GM12864 (cell line): ENCODE data around the gene BBIP1.

Experiments
- DNase-seq: peaks from one replicate; pipeline ENCODE4 v3.0.0-alpha.2; 2011; ENCODE audit warnings: low read depth
- H3K4me3 ChIP-seq: 2 replicates; pipeline ENCODE4 v1.5.1; 2011; ENCODE audit warnings: mild to moderate bottlenecking, low read depth, low read length, control low read depth
- TF ChIP-seq, protein P1 (sequence below): IDR thresholded peaks from 2 replicates; pipeline ENCODE4 v1.5.1; 2011; ENCODE audit warnings: low read depth, mild to moderate bottlenecking, moderate library complexity, low read length, control low read depth, inconsistent platforms; ENCODE audit errors: missing control alignments

Gene BBIP1

DNA sequence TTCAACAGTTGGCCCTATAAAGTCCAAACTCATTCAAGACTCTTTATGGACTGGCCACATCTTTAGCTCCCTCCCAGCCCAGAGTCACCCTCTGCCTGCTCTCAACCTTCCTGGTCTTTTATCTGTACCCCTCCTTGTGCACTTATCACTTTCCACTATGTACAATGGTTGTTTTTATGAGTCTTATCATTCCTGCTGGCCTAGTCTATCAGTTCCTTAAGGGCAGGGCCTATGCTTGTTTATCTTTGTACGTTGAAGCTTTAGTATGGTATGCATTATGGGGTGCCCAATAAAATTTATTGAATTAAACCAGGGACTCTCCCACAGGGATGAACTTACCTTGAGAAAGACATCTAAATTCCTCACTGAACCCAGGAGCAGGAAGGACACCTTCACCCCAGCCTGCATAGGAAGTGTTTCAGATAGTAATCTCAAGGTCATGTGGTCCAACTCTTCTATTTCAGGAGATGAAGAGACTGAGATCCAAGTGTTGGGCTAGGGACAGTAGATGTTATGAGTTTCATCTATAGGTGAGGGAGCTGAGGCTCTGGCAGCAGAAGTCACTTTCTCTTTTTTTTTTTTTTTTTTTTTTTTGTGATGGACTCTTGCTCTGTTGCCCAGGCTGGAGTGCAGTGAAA lies 60.6 kb downstream of the BBIP1 start:
- TF ChIP-seq, protein P1, sequence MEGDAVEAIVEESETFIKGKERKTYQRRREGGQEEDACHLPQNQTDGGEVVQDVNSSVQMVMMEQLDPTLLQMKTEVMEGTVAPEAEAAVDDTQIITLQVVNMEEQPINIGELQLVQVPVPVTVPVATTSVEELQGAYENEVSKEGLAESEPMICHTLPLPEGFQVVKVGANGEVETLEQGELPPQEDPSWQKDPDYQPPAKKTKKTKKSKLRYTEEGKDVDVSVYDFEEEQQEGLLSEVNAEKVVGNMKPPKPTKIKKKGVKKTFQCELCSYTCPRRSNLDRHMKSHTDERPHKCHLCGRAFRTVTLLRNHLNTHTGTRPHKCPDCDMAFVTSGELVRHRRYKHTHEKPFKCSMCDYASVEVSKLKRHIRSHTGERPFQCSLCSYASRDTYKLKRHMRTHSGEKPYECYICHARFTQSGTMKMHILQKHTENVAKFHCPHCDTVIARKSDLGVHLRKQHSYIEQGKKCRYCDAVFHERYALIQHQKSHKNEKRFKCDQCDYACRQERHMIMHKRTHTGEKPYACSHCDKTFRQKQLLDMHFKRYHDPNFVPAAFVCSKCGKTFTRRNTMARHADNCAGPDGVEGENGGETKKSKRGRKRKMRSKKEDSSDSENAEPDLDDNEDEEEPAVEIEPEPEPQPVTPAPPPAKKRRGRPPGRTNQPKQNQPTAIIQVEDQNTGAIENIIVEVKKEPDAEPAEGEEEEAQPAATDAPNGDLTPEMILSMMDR, result no peak
- H3K4me3 ChIP-seq, result no peak overlapping the region
- no peak for DNase-seq

DNA sequence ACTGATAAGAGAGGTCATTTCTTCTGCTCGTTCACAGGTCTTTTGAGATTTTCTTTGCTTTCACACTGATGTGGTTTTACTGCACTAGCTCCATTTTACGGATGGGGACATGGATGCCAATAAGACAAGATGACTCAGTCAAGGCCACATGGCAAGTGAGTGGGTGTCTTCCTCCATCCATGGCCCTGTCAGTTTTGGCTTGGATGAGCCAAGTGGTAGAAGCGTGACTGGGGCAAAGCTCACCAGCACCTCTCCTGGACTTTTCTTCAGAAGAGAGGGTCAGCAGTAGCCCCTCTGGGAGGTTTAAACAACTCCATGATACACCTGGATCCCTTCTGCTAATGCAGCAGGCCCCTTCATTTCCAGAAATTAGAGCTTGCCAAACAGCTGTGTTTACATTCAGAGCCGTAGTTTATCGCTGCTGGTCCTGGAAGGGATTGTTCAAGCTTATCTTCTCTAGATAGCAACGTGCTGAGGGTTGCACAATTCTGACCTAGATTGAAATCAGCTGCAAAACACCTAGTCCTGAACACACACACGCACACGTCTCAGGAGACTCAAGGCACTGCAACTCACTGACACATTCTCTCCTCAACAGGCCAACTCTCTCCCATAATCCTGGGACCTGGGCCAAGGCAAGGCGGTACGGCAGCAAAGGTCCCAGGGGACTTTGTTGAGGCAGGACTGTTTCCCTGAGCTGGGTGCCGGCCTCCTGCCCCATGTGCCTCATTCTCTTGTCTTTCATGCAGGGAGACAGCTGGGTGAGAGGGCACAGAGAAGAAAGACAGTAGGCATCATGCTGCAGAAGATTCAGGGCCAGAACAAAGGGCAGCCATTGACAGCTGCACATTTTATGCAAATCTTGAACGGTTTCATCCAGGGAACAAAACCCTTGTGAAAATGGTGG lies 61.5 kb downstream of the BBIP1 start:
- DNase-seq, result no peak
- H3K4me3 ChIP-seq, result no peak overlapping the region
- TF ChIP-seq, protein P1, result no peak

DNA sequence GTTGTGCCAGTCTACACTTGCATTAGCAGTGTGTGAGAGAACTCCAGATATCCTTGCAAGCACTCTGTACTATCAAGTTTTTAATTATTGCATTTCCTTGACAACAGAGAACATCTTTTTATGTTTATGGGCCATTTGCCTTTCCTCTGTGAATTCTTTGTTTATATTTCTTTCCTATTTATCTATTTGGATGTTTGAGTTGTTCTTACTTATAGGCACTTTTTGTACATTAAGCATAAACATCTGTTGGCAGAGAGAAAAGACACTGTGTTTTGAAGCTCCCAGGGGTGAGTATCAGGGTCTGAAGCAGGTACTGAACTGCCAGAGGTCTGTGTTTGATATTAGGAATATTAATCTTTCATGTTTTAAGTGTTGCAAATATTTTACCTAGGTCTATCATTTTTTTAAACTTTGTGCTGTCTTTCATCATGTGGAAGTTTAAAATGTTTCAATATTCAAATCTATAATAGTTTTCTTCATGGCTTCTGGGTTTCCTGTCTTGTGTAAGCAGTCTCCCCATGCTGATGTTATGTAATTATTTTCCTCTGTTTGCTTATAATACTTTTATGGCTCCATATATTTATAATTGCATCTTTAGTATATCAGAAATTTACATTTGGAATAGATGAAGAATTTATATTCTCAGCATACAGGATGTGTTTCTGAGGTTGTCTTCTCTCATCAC lies 64.9 kb downstream of the BBIP1 start:
- TF ChIP-seq, protein P1, result no peak
- no peak for DNase-seq

DNA sequence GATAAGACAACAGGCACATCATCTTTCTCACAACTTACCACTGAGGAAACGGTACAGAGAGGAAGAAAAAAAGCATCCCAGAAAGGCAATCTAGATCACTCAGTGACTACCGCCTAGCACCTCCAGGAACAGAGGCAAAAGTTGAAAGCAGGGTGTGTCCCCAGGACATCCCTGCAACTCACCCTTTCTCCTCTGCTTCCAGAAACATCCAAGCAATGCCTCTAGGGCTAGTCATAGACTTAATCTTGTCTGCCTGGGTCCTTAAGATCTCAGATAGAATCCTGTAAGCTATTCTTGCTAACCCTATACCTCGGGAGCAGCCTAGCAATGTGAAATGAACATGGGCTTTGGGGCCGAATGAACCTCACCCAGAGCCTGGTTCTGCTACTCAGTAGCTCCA lies 66.0 kb downstream of the BBIP1 start:
- H3K4me3 ChIP-seq, result no peak overlapping the region
- DNase-seq, result no peak
- TF ChIP-seq, protein P1, result no peak

More for the DNA sequence above, 64.9 kb downstream of the BBIP1 start:
- H3K4me3 ChIP-seq, result no peak overlapping the region

DNA sequence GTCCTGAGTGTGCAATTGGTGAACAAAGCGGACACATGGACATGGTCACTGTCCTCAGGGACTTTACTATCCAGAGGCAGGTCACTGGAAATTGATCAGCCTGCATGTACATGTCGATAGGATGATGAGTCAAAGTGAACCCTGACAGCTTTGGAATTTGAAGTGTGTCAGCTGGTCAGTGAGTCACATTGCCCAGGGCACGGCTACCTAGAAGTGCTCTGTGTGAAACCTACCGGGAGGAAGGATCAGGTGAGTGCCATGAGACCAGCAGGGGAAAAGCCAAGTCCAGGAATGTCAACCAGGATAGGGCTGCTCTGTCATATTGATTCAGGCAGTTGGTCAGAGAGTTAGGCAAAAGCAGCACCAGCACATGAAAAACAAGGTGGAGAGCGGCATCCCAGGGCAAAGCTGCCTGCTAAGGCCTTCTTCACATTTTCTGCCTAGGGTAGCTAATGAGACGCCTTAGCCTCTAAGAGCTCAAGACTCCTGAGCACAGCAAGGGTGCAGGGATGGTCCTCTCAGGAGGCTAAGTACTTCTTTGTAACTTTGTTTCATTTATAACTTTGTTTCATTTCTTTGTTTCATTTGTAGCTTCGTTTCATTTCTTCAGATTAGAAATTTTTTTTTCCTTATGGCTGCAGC lies 66.6 kb downstream of the BBIP1 start:
- H3K4me3 ChIP-seq, result no peak overlapping the region
- TF ChIP-seq, protein P1, result no peak
- no peak for DNase-seq

DNA sequence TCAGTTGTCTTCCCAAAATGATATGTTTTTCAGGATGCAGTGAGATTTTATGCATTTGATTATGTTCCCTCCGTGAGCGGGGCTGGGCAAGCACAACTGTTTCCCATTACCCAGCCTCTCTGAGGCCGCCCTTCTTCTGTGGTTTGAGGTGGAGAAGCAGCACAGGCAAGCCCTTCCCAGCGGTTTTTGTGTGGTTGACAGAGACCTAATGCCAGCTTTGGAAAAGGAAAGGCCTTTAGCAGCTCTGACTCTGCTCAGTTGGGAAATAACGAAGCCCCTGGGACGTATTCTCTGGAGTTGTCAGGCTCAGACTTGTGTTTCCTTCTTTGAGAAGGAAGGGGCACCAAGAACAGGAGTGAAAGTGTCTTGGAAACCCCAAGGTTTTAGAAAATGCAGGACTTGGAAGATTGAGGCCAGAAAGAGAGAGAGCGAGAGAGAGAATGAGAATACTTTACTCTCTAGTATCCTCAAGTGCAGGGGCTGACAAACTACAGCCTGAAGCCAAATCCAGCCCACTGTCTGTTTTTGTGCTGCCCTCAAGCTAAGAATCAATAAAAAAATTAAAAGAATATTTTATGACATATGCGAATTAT lies 67.9 kb downstream of the BBIP1 start:
- TF ChIP-seq, protein P1, result no peak
- H3K4me3 ChIP-seq, result no peak overlapping the region
- DNase-seq, result no peak
